ENCODE results near the gene OMG.

DNA sequence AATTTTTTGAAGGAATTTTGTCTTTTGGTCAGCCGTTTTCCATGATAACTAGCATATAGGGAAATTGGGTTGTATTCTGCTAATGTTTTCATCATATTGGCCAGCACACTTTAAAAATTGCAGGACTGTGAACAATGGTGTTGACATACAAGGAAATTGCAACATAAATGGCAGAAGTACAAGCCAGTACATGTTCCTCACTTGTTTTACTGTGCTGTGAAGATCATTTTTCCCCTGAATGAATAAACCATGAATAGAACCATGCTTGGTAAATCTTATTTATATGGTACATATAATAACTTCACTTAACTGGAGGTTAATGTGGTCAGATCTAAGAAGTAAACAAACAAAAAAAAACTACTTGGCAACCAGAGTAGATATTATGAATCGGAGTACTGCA lies 22.8 kb downstream of the OMG start:
- TF ChIP-seq CTCF (IDR thresholded peaks at IDR 0.05; ENCODE audit: borderline replicate concordance, extremely low read depth, low read length, poor library complexity, severe bottlenecking) (no peak), EZH2 (IDR thresholded peaks at IDR 0.05; ENCODE audit: borderline replicate concordance, low read depth, low read length, severe bottlenecking) (no peak)

All from DND-41 (cell line).